Measurements from ENCODE around the gene F8.

Gene F8

DNA sequence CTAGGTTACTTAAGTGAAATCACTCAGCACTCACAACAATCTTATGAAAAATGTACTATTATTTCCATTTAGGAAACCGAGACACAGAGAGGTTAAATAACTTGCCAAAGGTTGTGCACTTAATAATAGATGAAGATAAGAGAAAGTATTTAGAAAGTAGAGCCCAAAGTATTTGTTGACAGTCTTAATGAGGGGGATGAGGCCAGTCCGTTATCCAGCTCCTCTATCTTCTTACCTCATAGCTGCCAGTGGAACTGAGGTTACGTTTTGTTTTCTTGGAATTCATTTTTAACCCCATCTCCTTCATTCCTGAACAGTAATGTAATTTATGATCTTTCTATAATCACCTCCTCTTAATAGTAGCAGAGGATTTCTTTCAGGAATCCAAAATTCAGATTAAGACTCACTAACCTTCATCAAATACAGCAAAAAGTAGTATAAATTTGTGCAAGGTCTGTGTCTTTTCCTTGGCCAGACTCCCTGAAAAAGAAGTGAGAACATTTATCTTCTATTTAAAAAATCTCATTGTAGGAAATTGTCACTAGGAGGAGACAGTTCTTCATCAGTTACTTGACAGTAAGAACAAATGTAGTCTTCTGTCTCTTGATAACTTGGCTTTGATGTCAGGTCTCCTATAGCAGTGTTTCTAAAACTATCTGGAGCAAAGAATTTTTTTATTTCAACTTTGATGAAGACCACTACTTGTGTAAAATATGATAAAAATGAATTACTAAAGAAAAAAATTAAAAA lies 35.5 kb downstream of the F8 start:
- Histone ChIP-seq H3K36me3 (ENCODE audit: insufficient read depth, low read length) (no peaks in the 10 kb centered on the region), H3K27ac (ENCODE audit: low read depth, low read length, poor library complexity, severe bottlenecking) (no peak overlapping the region), H3K4me2 (ENCODE audit: low read length) (no peak overlapping the region), H2AFZ (ENCODE audit: low read length) (no peak overlapping the region), H3K4me1 (ENCODE audit: insufficient read depth, low read length, severe bottlenecking) (no peaks in the 10 kb centered on the region), H3K9me3 (ENCODE audit: low read length) (no peaks in the 10 kb centered on the region), H3K9me2 (ENCODE audit: low read depth, low read length) (no peaks in the 10 kb centered on the region), H3F3A (ENCODE audit: insufficient read depth, low read length) (no peaks in the 10 kb centered on the region), H3K9ac (ENCODE audit: low read length) (no peak overlapping the region), H3K4me3 (ENCODE audit: low read depth, low read length, poor library complexity, severe bottlenecking) (no peak overlapping the region), H4K20me1 (ENCODE audit: insufficient read depth, low read length) (no peaks in the 10 kb centered on the region), H3K79me2 (ENCODE audit: insufficient read depth, low read length) (no peaks in the 10 kb centered on the region), H3K27me3 (ENCODE audit: insufficient read depth, low read length) (no peaks in the 10 kb centered on the region)
- no peak for TF ChIP-seq EZH2 (IDR thresholded peaks at IDR 0.05; ENCODE audit: borderline replicate concordance, low read length)
- TF ChIP-seq, protein P1, sequence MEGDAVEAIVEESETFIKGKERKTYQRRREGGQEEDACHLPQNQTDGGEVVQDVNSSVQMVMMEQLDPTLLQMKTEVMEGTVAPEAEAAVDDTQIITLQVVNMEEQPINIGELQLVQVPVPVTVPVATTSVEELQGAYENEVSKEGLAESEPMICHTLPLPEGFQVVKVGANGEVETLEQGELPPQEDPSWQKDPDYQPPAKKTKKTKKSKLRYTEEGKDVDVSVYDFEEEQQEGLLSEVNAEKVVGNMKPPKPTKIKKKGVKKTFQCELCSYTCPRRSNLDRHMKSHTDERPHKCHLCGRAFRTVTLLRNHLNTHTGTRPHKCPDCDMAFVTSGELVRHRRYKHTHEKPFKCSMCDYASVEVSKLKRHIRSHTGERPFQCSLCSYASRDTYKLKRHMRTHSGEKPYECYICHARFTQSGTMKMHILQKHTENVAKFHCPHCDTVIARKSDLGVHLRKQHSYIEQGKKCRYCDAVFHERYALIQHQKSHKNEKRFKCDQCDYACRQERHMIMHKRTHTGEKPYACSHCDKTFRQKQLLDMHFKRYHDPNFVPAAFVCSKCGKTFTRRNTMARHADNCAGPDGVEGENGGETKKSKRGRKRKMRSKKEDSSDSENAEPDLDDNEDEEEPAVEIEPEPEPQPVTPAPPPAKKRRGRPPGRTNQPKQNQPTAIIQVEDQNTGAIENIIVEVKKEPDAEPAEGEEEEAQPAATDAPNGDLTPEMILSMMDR (IDR thresholded peaks at IDR 0.05; ENCODE audit: low read length): no peak; the same call in 1 of the 2 replicates

DNA sequence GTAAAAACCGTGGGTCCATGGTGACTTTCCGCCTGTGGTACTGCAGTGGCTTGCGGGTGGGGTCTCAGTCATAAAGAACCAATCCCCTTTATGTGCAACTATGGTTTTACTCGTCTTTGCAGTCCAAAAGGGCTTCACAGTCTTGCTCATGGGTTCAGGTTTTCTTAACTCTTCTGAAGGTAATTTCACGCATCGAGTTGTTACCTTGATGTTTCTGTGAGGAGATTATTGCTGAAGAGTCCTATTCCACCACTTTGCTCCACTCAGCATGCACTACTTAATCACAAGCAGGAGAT lies 41.5 kb downstream of the F8 start:
- no peaks in the 10 kb centered on the region for H3K27me3 ChIP-seq (ENCODE audit: insufficient read depth, low read length)
- H3K9me3 ChIP-seq (ENCODE audit: low read length): no peaks in the 10 kb centered on the region
- H3K27ac ChIP-seq (ENCODE audit: low read depth, low read length, poor library complexity, severe bottlenecking): no peak overlapping the region
- H2AFZ ChIP-seq (ENCODE audit: low read length): peak overlapping the region; percentile 83; the same call in 1 of the 2 replicates
- H4K20me1 ChIP-seq (ENCODE audit: insufficient read depth, low read length): no peaks in the 10 kb centered on the region
- H3K79me2 ChIP-seq (ENCODE audit: insufficient read depth, low read length): no peaks in the 10 kb centered on the region
- H3K4me2 ChIP-seq (ENCODE audit: low read length): peak overlapping the region; percentile 59
- no peaks in the 10 kb centered on the region for H3K9me2 ChIP-seq (ENCODE audit: low read depth, low read length)
- peak overlapping the region; percentile 37 for H3K4me3 ChIP-seq (ENCODE audit: low read depth, low read length, poor library complexity, severe bottlenecking)
- H3K9ac ChIP-seq (ENCODE audit: low read length): no peak overlapping the region; the same call in 1 of the 2 replicates
- TF ChIP-seq, protein P1 (IDR thresholded peaks at IDR 0.05; ENCODE audit: low read length): no peak
- TF ChIP-seq EZH2 (IDR thresholded peaks at IDR 0.05; ENCODE audit: borderline replicate concordance, low read length): no peak
- peaks cover 5% of the 10 kb centered on the region for H3K4me1 ChIP-seq (ENCODE audit: insufficient read depth, low read length, severe bottlenecking)
- no peaks in the 10 kb centered on the region for H3K36me3 ChIP-seq (ENCODE audit: insufficient read depth, low read length)
- H3F3A ChIP-seq (ENCODE audit: insufficient read depth, low read length): no peaks in the 10 kb centered on the region

DNA sequence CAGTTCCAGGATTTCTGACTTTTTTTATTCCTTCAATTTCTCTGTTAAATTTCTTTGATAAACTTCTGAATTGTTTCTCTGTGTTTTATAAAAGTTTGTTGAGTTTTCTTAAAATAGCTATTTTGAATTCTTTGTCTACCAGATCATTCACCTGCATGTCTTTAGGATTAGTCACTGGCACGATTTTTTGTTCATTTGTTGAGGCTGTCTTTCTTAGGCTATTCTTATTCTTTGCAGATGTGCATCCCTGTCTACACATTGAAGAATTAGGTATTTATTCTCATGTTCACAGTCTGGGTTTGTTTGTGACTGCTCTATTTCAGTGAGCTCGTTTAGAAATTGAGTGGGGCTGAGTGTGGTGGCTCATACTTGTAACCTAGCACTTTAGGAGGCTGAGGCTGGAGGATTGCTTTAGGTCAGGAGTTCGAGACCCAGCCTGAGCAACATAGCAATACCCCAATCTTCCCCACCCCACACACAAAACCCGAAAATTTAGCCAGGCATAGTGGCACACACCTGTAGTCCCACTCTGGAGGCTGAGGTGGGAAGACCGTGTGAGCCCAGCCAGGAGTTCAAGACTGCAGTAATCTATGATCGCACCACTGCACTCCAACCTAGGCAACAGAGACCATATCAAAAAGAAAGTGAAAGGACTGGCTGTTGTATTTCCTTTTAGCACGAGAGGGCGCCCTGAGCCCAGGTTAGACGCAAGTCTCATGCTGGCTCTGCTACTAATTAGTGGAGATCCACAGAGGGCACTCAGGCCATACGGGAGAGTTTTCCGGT lies 42.0 kb downstream of the F8 start:
- no peaks in the 10 kb centered on the region for H3K27me3 ChIP-seq (ENCODE audit: insufficient read depth, low read length)
- H3K9me3 ChIP-seq (ENCODE audit: low read length): no peaks in the 10 kb centered on the region
- H3K9me2 ChIP-seq (ENCODE audit: low read depth, low read length): no peaks in the 10 kb centered on the region
- peak overlapping the region; percentile 83; the same call in 1 of the 2 replicates for H2AFZ ChIP-seq (ENCODE audit: low read length)
- peak overlapping the region; percentile 59 for H3K4me2 ChIP-seq (ENCODE audit: low read length)
- H3F3A ChIP-seq (ENCODE audit: insufficient read depth, low read length): no peaks in the 10 kb centered on the region
- H4K20me1 ChIP-seq (ENCODE audit: insufficient read depth, low read length): no peaks in the 10 kb centered on the region
- TF ChIP-seq, protein P1 (IDR thresholded peaks at IDR 0.05; ENCODE audit: low read length): peak; percentile 59
- no peak for TF ChIP-seq EZH2 (IDR thresholded peaks at IDR 0.05; ENCODE audit: borderline replicate concordance, low read length)
- no peak overlapping the region for H3K27ac ChIP-seq (ENCODE audit: low read depth, low read length, poor library complexity, severe bottlenecking)
- no peak overlapping the region; the same call in 1 of the 2 replicates for H3K9ac ChIP-seq (ENCODE audit: low read length)
- H3K36me3 ChIP-seq (ENCODE audit: insufficient read depth, low read length): no peaks in the 10 kb centered on the region
- peak overlapping the region; percentile 37 for H3K4me3 ChIP-seq (ENCODE audit: low read depth, low read length, poor library complexity, severe bottlenecking)
- peaks cover 5% of the 10 kb centered on the region for H3K4me1 ChIP-seq (ENCODE audit: insufficient read depth, low read length, severe bottlenecking)
- H3K79me2 ChIP-seq (ENCODE audit: insufficient read depth, low read length): no peaks in the 10 kb centered on the region
